C4-2B (cell line): ENCODE results near the gene PTPRT.

Source experiments
- H3K27ac ChIP-seq: fragments of 450-650 bp; 2 replicates; pipeline ENCODE4 v1.5.1; 2017
- CTCF ChIP-seq: fragments of 450-650 bp; conservative IDR thresholded peaks from 2 replicates; pipeline ENCODE4 v1.5.1; 2017; ENCODE audit warnings: mild to moderate bottlenecking
- ZFX ChIP-seq: fragments of 450-650 bp; IDR thresholded peaks from 2 replicates; pipeline ENCODE4 v1.6.1; 2017

PTPRT gene

GRCh38 chr20:42975974-42976373, 213.7 kb downstream of the PTPRT start:
- no peak for TF ChIP-seq CTCF
- no peak for TF ChIP-seq ZFX
- no peak overlapping the region for H3K27ac ChIP-seq

- no peak for TF ChIP-seq CTCF
- no peak for TF ChIP-seq ZFX
Observed at GRCh38 chr20:42974347-42974746, 215.4 kb downstream of the PTPRT start.

GRCh38 chr20:42972591-42972990, 217.1 kb downstream of the PTPRT start:
- TF ChIP-seq ZFX, result no peak
- TF ChIP-seq CTCF, result no peak
- H3K27ac ChIP-seq, result no peak overlapping the region

More at GRCh38 chr20:42974347-42974746, 215.4 kb downstream of the PTPRT start:
- H3K27ac ChIP-seq, result no peak overlapping the region

- no peak for TF ChIP-seq ZFX
- no peak for TF ChIP-seq CTCF
- H3K27ac ChIP-seq, result no peak overlapping the region
Observed at GRCh38 chr20:42968746-42969145, 221.0 kb downstream of the PTPRT start.

- no peak overlapping the region for H3K27ac ChIP-seq
- TF ChIP-seq CTCF (no peak), ZFX (no peak)
Observed at GRCh38 chr20:42963796-42964195, 225.9 kb downstream of the PTPRT start.

- H3K27ac ChIP-seq, result no peak overlapping the region
- TF ChIP-seq ZFX, result no peak
- TF ChIP-seq CTCF, result no peak
Observed at GRCh38 chr20:42961771-42962170, 227.9 kb downstream of the PTPRT start.

- TF ChIP-seq ZFX (no peak), CTCF (no peak)
- H3K27ac ChIP-seq, result no peak overlapping the region
Observed at GRCh38 chr20:42959996-42960395, 229.7 kb downstream of the PTPRT start.
